Kidney glomerular epithelial cell (primary cell): ENCODE results near the gene SLC22A23.

Source experiments
- DNase-seq: peaks from one replicate; lab custom pipeline; 2025; lab: John Stamatoyannopoulos, UW

SLC22A23 gene

GRCh38 chr6:3471711-3472110 lies 14.9 kb upstream of the SLC22A23 start:
- no peak for DNase-seq

GRCh38 chr6:3471286-3471685 lies 14.4 kb upstream of the SLC22A23 start:
- no peak for DNase-seq

- no peak for DNase-seq
Observed at GRCh38 chr6:3468585-3468984, 11.7 kb upstream of the SLC22A23 start.

- no peak for DNase-seq
Observed at GRCh38 chr6:3467996-3468395, 11.1 kb upstream of the SLC22A23 start.

GRCh38 chr6:3466488-3467219 lies 9.8 kb upstream of the SLC22A23 start:
- no peak for DNase-seq

- DNase-seq: no peak
Observed at GRCh38 chr6:3460253-3460652, 3.4 kb upstream of the SLC22A23 start.

- DNase-seq: no peak
Observed at GRCh38 chr6:3458706-3459421, 2.0 kb upstream of the SLC22A23 start.

GRCh38 chr6:3457710-3458602 lies 1.1 kb upstream of the SLC22A23 start:
- DNase-seq: no peak

GRCh38 chr6:3456395-3456897 lies 404 bp downstream of the SLC22A23 start:
- no peak for DNase-seq

- no peak for DNase-seq
Observed at GRCh38 chr6:3455569-3456394, 1.1 kb downstream of the SLC22A23 start.

GRCh38 chr6:3455147-3455568 lies 1.7 kb downstream of the SLC22A23 start:
- no peak for DNase-seq

- no peak for DNase-seq
Observed at GRCh38 chr6:3454273-3455010, 2.4 kb downstream of the SLC22A23 start.

- DNase-seq: no peak
Observed at GRCh38 chr6:3453413-3454272, 3.2 kb downstream of the SLC22A23 start.

- DNase-seq: no peak
Observed at GRCh38 chr6:3451498-3451897, 5.4 kb downstream of the SLC22A23 start.

GRCh38 chr6:3450888-3451287 lies 6.0 kb downstream of the SLC22A23 start:
- DNase-seq: no peak

- DNase-seq: no peak
Observed at GRCh38 chr6:3449750-3450305, 7.0 kb downstream of the SLC22A23 start.

- no peak for DNase-seq
Observed at GRCh38 chr6:3449321-3449720, 7.5 kb downstream of the SLC22A23 start.

- DNase-seq: no peak
Observed at GRCh38 chr6:3447005-3447404, 9.8 kb downstream of the SLC22A23 start.

GRCh38 chr6:3446184-3446583 lies 10.7 kb downstream of the SLC22A23 start:
- DNase-seq: no peak
